Activated T-cell treated with anti-CD3 and anti-CD28 coated beads, Interleukin-2, amount 50 U/mL, for 4 hours (primary cell): ENCODE measurements around the gene S100PBP. TPM values are rescaled to one million over a fixed set of nuclear protein-coding genes. Genes with fewer than 3 reads are reported as not detected.

Experiments
- ATAC-seq, 2 donors: fragments of 200-7000 bp; cut with Tn5 transposase; one replicate each; pipeline ENCODE4 v1.10.0; 2021
- DNase-seq: peaks from one replicate; pipeline ENCODE4 v3.0.0-alpha.2; 2020
- H3K27me3 Mint-ChIP-seq: one replicate; pipeline ENCODE4 v1.8.0; 2021; ENCODE audit warnings: low read depth, mixed read lengths
- H3K36me3 Mint-ChIP-seq: one replicate; pipeline ENCODE4 v1.8.0; 2022; ENCODE audit warnings: mixed read lengths; ENCODE audit not compliant: insufficient read depth
- H3K4me1 Mint-ChIP-seq: one replicate; pipeline ENCODE4 v1.8.0; 2021; ENCODE audit warnings: low read depth, mixed read lengths
- H3K4me3 Mint-ChIP-seq: one replicate; pipeline ENCODE4 v1.8.0; 2021; ENCODE audit warnings: mild to moderate bottlenecking, moderate library complexity, mixed read lengths
- H3K9me3 Mint-ChIP-seq: one replicate; pipeline ENCODE4 v1.8.0; 2021; ENCODE audit warnings: mixed read lengths
- total RNA-seq, 3 donors: library from RNA; stranded (reverse); gene quantifications; one replicate each; pipeline ENCODE4 v1.2.1, GENCODE V29; 2021

The S100PBP gene
- total RNA-seq, 3 donors from 2014 or later: 14.9 to 19.6 (median 15.8) TPM

- no peak for ATAC-seq
- H3K36me3 Mint-ChIP-seq: no peaks in the 10 kb centered on the region
Measured at GRCh38 chr1:32888677-32889420, 71.4 kb downstream of the S100PBP start.

GRCh38 chr1:32889731-32890278, 72.4 kb downstream of the S100PBP start:
- Mint-ChIP-seq H3K4me3 (no peak overlapping the region), H3K27me3 (peaks cover 75% of the 10 kb centered on the region), H3K36me3 (no peaks in the 10 kb centered on the region), H3K4me1 (peaks cover 14% of the 10 kb centered on the region), H3K9me3 (no peaks in the 10 kb centered on the region)
- ATAC-seq (no peak), DNase-seq (no peak)

More at GRCh38 chr1:32888677-32889420, 71.4 kb downstream of the S100PBP start:
- no peak overlapping the region for H3K4me3 Mint-ChIP-seq
- DNase-seq: no peak
- H3K4me1 Mint-ChIP-seq: peaks cover 14% of the 10 kb centered on the region
- no peaks in the 10 kb centered on the region for H3K9me3 Mint-ChIP-seq
- peaks cover 80% of the 10 kb centered on the region for H3K27me3 Mint-ChIP-seq

GRCh38 chr1:32890516-32891240, 73.2 kb downstream of the S100PBP start:
- ATAC-seq (no peak), DNase-seq (no peak)
- peaks cover 10% of the 10 kb centered on the region for H3K4me1 Mint-ChIP-seq

GRCh38 chr1:32891241-32891570, 73.8 kb downstream of the S100PBP start:
- no peaks in the 10 kb centered on the region for H3K36me3 Mint-ChIP-seq
- no peaks in the 10 kb centered on the region for H3K9me3 Mint-ChIP-seq
- H3K27me3 Mint-ChIP-seq: peaks cover 72% of the 10 kb centered on the region
- peaks cover 10% of the 10 kb centered on the region for H3K4me1 Mint-ChIP-seq
- ATAC-seq (no peak), DNase-seq (no peak)
- H3K4me3 Mint-ChIP-seq: peak overlapping the region; percentile 49

More at GRCh38 chr1:32890516-32891240, 73.2 kb downstream of the S100PBP start:
- Mint-ChIP-seq H3K4me3 (no peak overlapping the region), H3K36me3 (no peaks in the 10 kb centered on the region), H3K27me3 (peaks cover 71% of the 10 kb centered on the region), H3K9me3 (no peaks in the 10 kb centered on the region)

GRCh38 chr1:32891630-32892029, 74.2 kb downstream of the S100PBP start:
- DNase-seq: no peak
- Mint-ChIP-seq H3K4me3 (no peak overlapping the region), H3K36me3 (no peaks in the 10 kb centered on the region), H3K4me1 (peaks cover 10% of the 10 kb centered on the region), H3K27me3 (peaks cover 76% of the 10 kb centered on the region), H3K9me3 (no peaks in the 10 kb centered on the region)
- no peak for ATAC-seq

- H3K4me1 Mint-ChIP-seq: peaks cover 7% of the 10 kb centered on the region
- H3K27me3 Mint-ChIP-seq: peaks cover 73% of the 10 kb centered on the region
- ATAC-seq: peak; percentile 75 to 77
- H3K36me3 Mint-ChIP-seq: no peaks in the 10 kb centered on the region
- no peak for DNase-seq
- no peaks in the 10 kb centered on the region for H3K9me3 Mint-ChIP-seq
- peak overlapping the region; percentile 37 for H3K4me3 Mint-ChIP-seq
Measured at GRCh38 chr1:32892368-32893197, 75.1 kb downstream of the S100PBP start.

GRCh38 chr1:32893198-32894018, 76.0 kb downstream of the S100PBP start:
- DNase-seq (peak; percentile 22), ATAC-seq (peak; percentile 20 to 39)
- Mint-ChIP-seq H3K4me3 (peak overlapping the region; percentile 56), H3K36me3 (no peaks in the 10 kb centered on the region), H3K4me1 (peaks cover 7% of the 10 kb centered on the region), H3K27me3 (peaks cover 65% of the 10 kb centered on the region), H3K9me3 (no peaks in the 10 kb centered on the region)

- Mint-ChIP-seq H3K27me3 (peaks cover 67% of the 10 kb centered on the region), H3K36me3 (no peaks in the 10 kb centered on the region), H3K4me1 (peaks cover 7% of the 10 kb centered on the region), H3K4me3 (peak overlapping the region; percentile 42), H3K9me3 (no peaks in the 10 kb centered on the region)
- ATAC-seq (no peak), DNase-seq (no peak)
Measured at GRCh38 chr1:32894019-32894600, 76.7 kb downstream of the S100PBP start.

- Mint-ChIP-seq H3K4me3 (no peak overlapping the region), H3K4me1 (peaks cover 7% of the 10 kb centered on the region), H3K9me3 (no peaks in the 10 kb centered on the region), H3K36me3 (no peaks in the 10 kb centered on the region), H3K27me3 (peaks cover 66% of the 10 kb centered on the region)
- no peak for ATAC-seq
- no peak for DNase-seq
Measured at GRCh38 chr1:32894681-32895080, 77.2 kb downstream of the S100PBP start.

- DNase-seq: no peak
- peaks cover 67% of the 10 kb centered on the region for H3K27me3 Mint-ChIP-seq
Measured at GRCh38 chr1:32895325-32896215, 78.1 kb downstream of the S100PBP start.

GRCh38 chr1:32896451-32896850, 79.0 kb downstream of the S100PBP start:
- H3K4me1 Mint-ChIP-seq: peaks cover 12% of the 10 kb centered on the region
- ATAC-seq (no peak), DNase-seq (no peak)
- no peaks in the 10 kb centered on the region for H3K36me3 Mint-ChIP-seq
- H3K4me3 Mint-ChIP-seq: no peak overlapping the region
- H3K9me3 Mint-ChIP-seq: no peaks in the 10 kb centered on the region
- H3K27me3 Mint-ChIP-seq: peaks cover 63% of the 10 kb centered on the region

More at GRCh38 chr1:32895325-32896215, 78.1 kb downstream of the S100PBP start:
- H3K4me1 Mint-ChIP-seq: peaks cover 9% of the 10 kb centered on the region
- H3K9me3 Mint-ChIP-seq: no peaks in the 10 kb centered on the region
- no peak overlapping the region for H3K4me3 Mint-ChIP-seq
- no peak for ATAC-seq
- H3K36me3 Mint-ChIP-seq: no peaks in the 10 kb centered on the region
